HEK293 (cell line): ENCODE results near the gene SLC25A17.

Experiments
- CTCF ChIA-PET: fragments of 350-600 bp; formaldehyde crosslinking; extraction: SDS; loops from one replicate; lab custom pipeline; 2021; ENCODE audit warnings: antibody characterized with exemption; lab: Yijun Ruan, JAX
- POLR2A ChIA-PET: fragments of 300-600 bp; formaldehyde crosslinking; extraction: SDS; loops from one replicate; lab custom pipeline; 2020; ENCODE audit warnings: antibody characterized with exemption, inconsistent platforms; lab: Yijun Ruan, JAX
- H3K27ac ChIP-seq: fragments of 200-500 bp; sonication (Bioruptor generic); 2 replicates; pipeline ENCODE4 v1.5.1; 2014; ENCODE audit warnings: low read depth, low read length, control low read depth, inconsistent platforms; ENCODE audit errors: extremely low read depth
- H3K36me3 ChIP-seq, 2 experiments: fragments of 200-500 bp in 1 of 2; sonication (Bioruptor generic) in 1 of 2; 1 replicate in 1 of 2; 2 replicates in 1 of 2; pipeline ENCODE4 v1.5.1; 2014 to 2017; ENCODE audit warnings: inconsistent platforms in 2 of 2, low read length in 2 of 2; ENCODE audit not compliant: control insufficient read depth in 2 of 2, insufficient read depth in 1 of 2
- H3K4me1 ChIP-seq: fragments of 200-500 bp; sonication (Bioruptor generic); 2 replicates; pipeline ENCODE4 v1.5.1; 2014; ENCODE audit warnings: mild to moderate bottlenecking, low read length, inconsistent platforms; ENCODE audit not compliant: control insufficient read depth, insufficient read depth
- H3K4me3 ChIP-seq: 2 replicates; pipeline ENCODE4 v1.5.1; 2011; ENCODE audit warnings: low read depth, mild to moderate bottlenecking, control low read depth, low read length, moderate library complexity
- H3K9me3 ChIP-seq: fragments of 200-500 bp; sonication (Bioruptor generic); 2 replicates; pipeline ENCODE4 v1.5.1; 2014; ENCODE audit warnings: low read depth, low read length, inconsistent platforms; ENCODE audit not compliant: control insufficient read depth, insufficient read depth
- HOXC10 ChIP-seq: sonication (generic); formaldehyde crosslinking; IDR thresholded peaks from 2 replicates; pipeline ENCODE4 v1.8.1; 2023; ENCODE audit warnings: mild to moderate bottlenecking, missing genetic modification reagents
- REPIN1 ChIP-seq: fragments of 450-650 bp; formaldehyde crosslinking; IDR thresholded peaks from 2 replicates; pipeline ENCODE4 v1.5.1; 2017; ENCODE audit warnings: missing biosample characterization, missing genetic modification characterization, low read depth
- SCRT1 ChIP-seq: fragments of 450-650 bp; formaldehyde crosslinking; IDR thresholded peaks from 2 replicates; pipeline ENCODE4 v1.5.1; 2016; ENCODE audit warnings: missing biosample characterization, missing genetic modification characterization, borderline replicate concordance
- SP2 ChIP-seq: fragments of 450-650 bp; formaldehyde crosslinking; IDR thresholded peaks from 2 replicates; pipeline ENCODE4 v1.5.1; 2016; ENCODE audit warnings: missing biosample characterization, missing genetic modification characterization
- YY2 ChIP-seq: fragments of 450-650 bp; formaldehyde crosslinking; IDR thresholded peaks from 2 replicates; pipeline ENCODE4 v1.5.1; 2016; ENCODE audit warnings: missing biosample characterization, missing genetic modification characterization
- ZBTB20 ChIP-seq: fragments of 450-650 bp; formaldehyde crosslinking; IDR thresholded peaks from 2 replicates; pipeline ENCODE4 v1.5.1; 2016; ENCODE audit warnings: missing biosample characterization, missing genetic modification characterization
- ZBTB48 ChIP-seq: fragments of 450-650 bp; formaldehyde crosslinking; IDR thresholded peaks from 2 replicates; pipeline ENCODE4 v1.5.1; 2016; ENCODE audit warnings: missing biosample characterization, missing genetic modification characterization
- ZNF2 ChIP-seq: fragments of 450-650 bp; formaldehyde crosslinking; IDR thresholded peaks from 2 replicates; pipeline ENCODE4 v1.5.1; 2016; ENCODE audit warnings: missing biosample characterization, missing genetic modification characterization
- ZNF214 ChIP-seq: fragments of 450-650 bp; formaldehyde crosslinking; IDR thresholded peaks from 2 replicates; pipeline ENCODE4 v1.5.1; 2017; ENCODE audit warnings: missing biosample characterization, mild to moderate bottlenecking, missing genetic modification characterization, borderline replicate concordance
- ZNF221 ChIP-seq: fragments of 450-650 bp; formaldehyde crosslinking; IDR thresholded peaks from 2 replicates; pipeline ENCODE4 v1.5.1; 2017; ENCODE audit warnings: missing biosample characterization, missing genetic modification characterization, borderline replicate concordance
- ZNF266 ChIP-seq: fragments of 450-650 bp; formaldehyde crosslinking; IDR thresholded peaks from 2 replicates; pipeline ENCODE4 v1.5.1; 2016; ENCODE audit warnings: missing biosample characterization, missing genetic modification characterization, low read depth
- ZNF302 ChIP-seq: fragments of 450-650 bp; formaldehyde crosslinking; IDR thresholded peaks from 2 replicates; pipeline ENCODE4 v1.5.1; 2016; ENCODE audit warnings: missing biosample characterization, missing genetic modification characterization, low read depth
- ZNF350 ChIP-seq: fragments of 450-650 bp; formaldehyde crosslinking; IDR thresholded peaks from 2 replicates; pipeline ENCODE4 v1.5.0; 2017; ENCODE audit warnings: missing biosample characterization, mild to moderate bottlenecking, missing genetic modification characterization
- ZNF394 ChIP-seq: fragments of 450-650 bp; formaldehyde crosslinking; IDR thresholded peaks from 2 replicates; pipeline ENCODE4 v1.5.1; 2016; ENCODE audit warnings: missing biosample characterization, missing genetic modification characterization, mild to moderate bottlenecking, moderate library complexity, borderline replicate concordance
- ZNF518A ChIP-seq: fragments of 450-650 bp; formaldehyde crosslinking; conservative IDR thresholded peaks from 2 replicates; pipeline ENCODE4 v1.5.1; 2016; ENCODE audit warnings: low read depth, missing biosample characterization, missing genetic modification characterization
- ZNF585B ChIP-seq: fragments of 450-650 bp; formaldehyde crosslinking; IDR thresholded peaks from 2 replicates; pipeline ENCODE4 v1.5.1; 2016; ENCODE audit warnings: missing biosample characterization, missing genetic modification characterization
- ZNF692 ChIP-seq: fragments of 450-650 bp; formaldehyde crosslinking; IDR thresholded peaks from 2 replicates; pipeline ENCODE4 v1.5.1; 2016; ENCODE audit warnings: missing biosample characterization, missing genetic modification characterization
- ZNF707 ChIP-seq: fragments of 450-650 bp; formaldehyde crosslinking; IDR thresholded peaks from 2 replicates; pipeline ENCODE4 v1.5.1; 2016; ENCODE audit warnings: missing biosample characterization, missing genetic modification characterization
- ZNF791 ChIP-seq: fragments of 450-650 bp; formaldehyde crosslinking; IDR thresholded peaks from 2 replicates; pipeline ENCODE4 v1.5.1; 2016; ENCODE audit warnings: missing biosample characterization, missing genetic modification characterization
- ZNF792 ChIP-seq: fragments of 450-650 bp; formaldehyde crosslinking; IDR thresholded peaks from 2 replicates; pipeline ENCODE4 v1.5.1; 2016; ENCODE audit warnings: missing biosample characterization, missing genetic modification characterization
- TF ChIP-seq, protein P1 (sequence below): fragments of 450-650 bp; formaldehyde crosslinking; IDR thresholded peaks from 2 replicates; pipeline ENCODE4 v1.5.1; 2017; ENCODE audit warnings: missing biosample characterization, missing genetic modification characterization

Gene SLC25A17

GRCh38 chr22:40834619-40835018 is 15.5 kb upstream of the SLC25A17 start:
- H3K9me3 ChIP-seq = no peaks in the 10 kb centered on the region
- H3K36me3 ChIP-seq = peaks cover 93 to 94% of the 10 kb centered on the region in 2 experiments
- H3K27ac ChIP-seq = no peak overlapping the region
- POLR2A ChIA-PET = no interaction called here
- no peaks in the 10 kb centered on the region for H3K4me1 ChIP-seq
- no peak for TF ChIP-seq ZNF792 (tag by site-specific recombination)
- no peak overlapping the region for H3K4me3 ChIP-seq
- CTCF ChIA-PET = interaction anchor here (1.0 kb wide), 1 partner anchor 15 kb away, joined by 3 read pairs; the partner anchor contains the start of gene SLC25A17

- Histone ChIP-seq H3K4me1 (no peaks in the 10 kb centered on the region), H3K27ac (no peak overlapping the region), H3K36me3 (peaks cover 74 to 88% of the 10 kb centered on the region in 2 experiments), H3K9me3 (no peaks in the 10 kb centered on the region)
- POLR2A ChIA-PET = interaction anchor here (1.2 kb wide), 1 partner anchor 10 kb away, joined by 3 read pairs; the partner anchor contains the start of gene SLC25A17
- TF ChIP-seq ZNF221 (tag by site-specific recombination) (no peak), ZNF585B (no peak), ZNF692 (tag by site-specific recombination) (no peak), SP2 (tag by site-specific recombination) (no peak), HOXC10 (CRISPR knock-in tag) (no peak), ZBTB20 (tag by site-specific recombination) (no peak), ZNF2 (tag by site-specific recombination) (no peak), ZNF791 (no peak), ZNF302 (tag by site-specific recombination) (no peak), YY2 (tag by site-specific recombination) (no peak), REPIN1 (tag by site-specific recombination) (no peak), SCRT1 (tag by site-specific recombination) (no peak), ZNF350 (no peak), ZNF707 (no peak), ZBTB48 (no peak)
- TF ChIP-seq, all 188 proteins: peak for 0
- CTCF ChIA-PET = no interaction called here
- H3K4me3 ChIP-seq = no peak overlapping the region
Observed at GRCh38 chr22:40829131-40829530, 10.0 kb upstream of the SLC25A17 start.

DNA sequence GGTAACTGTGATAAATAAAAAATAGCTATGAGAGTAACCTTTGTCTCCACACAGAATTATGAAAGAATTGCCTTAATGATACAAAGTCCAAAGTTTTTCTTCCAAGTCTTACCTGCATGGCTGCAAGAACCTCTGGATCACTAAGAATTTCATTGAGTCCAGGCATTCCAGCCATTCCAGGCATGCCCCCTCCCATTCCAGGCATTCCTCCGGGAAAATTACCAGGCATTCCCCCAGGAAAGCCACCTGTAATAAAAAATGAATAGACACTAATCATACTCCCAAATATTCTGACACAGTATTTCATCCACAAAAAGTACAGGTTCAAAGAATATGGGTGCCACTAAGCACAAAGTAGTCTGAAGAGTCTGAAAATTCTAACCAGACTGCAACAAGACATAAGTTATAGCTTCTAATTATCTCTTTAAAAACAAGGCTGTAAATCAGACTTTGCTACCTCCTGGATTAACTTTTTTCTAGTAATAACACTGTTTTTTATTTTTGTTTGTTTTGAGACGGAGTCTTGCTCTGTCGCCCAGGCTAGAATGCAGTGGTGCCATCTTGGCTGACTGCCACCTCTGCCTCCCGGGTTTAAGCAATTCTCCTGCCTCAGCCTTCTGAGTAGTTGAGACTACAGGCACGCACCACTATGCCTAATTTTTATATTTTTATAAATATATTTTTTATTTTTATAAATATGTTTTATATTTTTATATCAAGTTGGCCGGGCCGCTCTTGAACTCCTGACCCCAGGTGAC is 8.0 kb upstream of the SLC25A17 start:
- H3K9me3 ChIP-seq = no peaks in the 10 kb centered on the region
- ChIA-PET POLR2A (no interaction called here), CTCF (interaction anchor here (1.1 kb wide), 1 partner anchor 144 kb away, joined by 3 read pairs; no protein-coding TSS in a partner anchor)
- H3K4me1 ChIP-seq = no peaks in the 10 kb centered on the region
- H3K27ac ChIP-seq = no peak overlapping the region
- no peak overlapping the region for H3K4me3 ChIP-seq
- peaks cover 56 to 89% of the 10 kb centered on the region in 2 experiments for H3K36me3 ChIP-seq
- TF ChIP-seq, protein P1, sequence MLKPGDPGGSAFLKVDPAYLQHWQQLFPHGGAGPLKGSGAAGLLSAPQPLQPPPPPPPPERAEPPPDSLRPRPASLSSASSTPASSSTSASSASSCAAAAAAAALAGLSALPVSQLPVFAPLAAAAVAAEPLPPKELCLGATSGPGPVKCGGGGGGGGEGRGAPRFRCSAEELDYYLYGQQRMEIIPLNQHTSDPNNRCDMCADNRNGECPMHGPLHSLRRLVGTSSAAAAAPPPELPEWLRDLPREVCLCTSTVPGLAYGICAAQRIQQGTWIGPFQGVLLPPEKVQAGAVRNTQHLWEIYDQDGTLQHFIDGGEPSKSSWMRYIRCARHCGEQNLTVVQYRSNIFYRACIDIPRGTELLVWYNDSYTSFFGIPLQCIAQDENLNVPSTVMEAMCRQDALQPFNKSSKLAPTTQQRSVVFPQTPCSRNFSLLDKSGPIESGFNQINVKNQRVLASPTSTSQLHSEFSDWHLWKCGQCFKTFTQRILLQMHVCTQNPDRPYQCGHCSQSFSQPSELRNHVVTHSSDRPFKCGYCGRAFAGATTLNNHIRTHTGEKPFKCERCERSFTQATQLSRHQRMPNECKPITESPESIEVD (tag by site-specific recombination) = peak; percentile 70
- TF ChIP-seq ZNF266 = no peak
- TF ChIP-seq ZNF214 = no peak
- TF ChIP-seq ZNF394 (tag by site-specific recombination) = no peak
- TF ChIP-seq ZNF518A (tag by site-specific recombination) = no peak
